NCI-H748 (cell line): ENCODE data around the gene MYZAP.

ENCODE experiments used
- DNase-seq: peaks from one replicate; lab custom pipeline; 2025; ENCODE audit not compliant: unreplicated experiment; lab: John Stamatoyannopoulos, UW

The MYZAP gene

DNA sequence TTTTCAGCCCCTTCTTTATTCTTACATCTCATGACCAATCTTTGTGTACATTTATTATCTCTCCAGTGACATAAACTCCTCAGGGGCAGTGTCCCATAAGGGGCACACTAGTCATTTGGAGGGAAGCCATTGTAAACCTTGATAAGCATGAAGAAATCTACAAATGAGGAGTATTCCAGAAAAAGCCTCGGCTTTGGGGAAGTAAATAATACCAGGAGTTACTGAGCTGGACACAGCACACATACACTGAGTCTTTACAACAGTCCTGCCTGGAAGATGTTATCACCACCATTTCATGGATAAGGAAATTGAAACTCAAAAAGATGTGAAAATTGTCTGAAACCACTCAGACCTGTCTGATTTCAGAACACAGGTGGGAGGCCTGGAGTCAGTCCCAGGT, 99.4 kb downstream of the MYZAP start:
- DNase-seq = no peak

DNA sequence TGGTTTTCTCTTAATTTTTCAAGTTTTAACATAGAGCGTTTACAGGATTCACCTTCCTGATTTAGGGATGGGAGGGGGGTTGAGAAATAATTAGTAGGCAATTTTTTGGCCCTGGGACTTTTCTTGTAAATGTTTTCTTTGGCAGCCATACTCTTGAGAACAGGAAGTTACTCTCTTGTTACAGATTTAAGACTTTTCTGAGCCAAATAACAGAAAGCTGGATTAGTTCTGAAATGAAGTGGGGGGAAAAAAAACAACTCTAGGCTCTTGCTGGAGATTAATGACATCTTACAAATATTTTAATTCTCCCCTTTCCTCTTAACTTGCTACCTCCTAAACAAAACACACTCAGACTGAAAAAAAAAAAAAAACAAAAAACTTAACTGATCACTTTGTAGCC, 101.0 kb downstream of the MYZAP start:
- DNase-seq = no peak

DNA sequence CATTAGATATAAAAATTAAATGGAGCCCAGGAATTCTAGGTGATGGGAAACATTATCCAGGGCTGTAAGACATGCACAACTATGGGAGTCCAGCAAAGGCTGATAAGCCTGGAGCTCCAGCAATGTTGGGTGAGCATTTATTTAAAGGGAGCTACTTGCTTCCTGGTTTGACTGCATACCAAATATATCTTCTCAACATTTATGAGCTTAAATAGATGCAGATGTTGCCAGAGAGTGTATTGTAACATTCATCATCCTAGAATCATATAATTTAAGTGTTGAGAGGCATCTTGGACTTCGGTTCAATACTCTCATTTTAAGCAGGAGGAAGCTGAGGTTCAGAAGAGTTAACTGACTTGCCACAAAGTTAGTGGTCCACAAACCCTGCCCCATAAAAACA, 102.6 kb downstream of the MYZAP start:
- DNase-seq = no peak

DNA sequence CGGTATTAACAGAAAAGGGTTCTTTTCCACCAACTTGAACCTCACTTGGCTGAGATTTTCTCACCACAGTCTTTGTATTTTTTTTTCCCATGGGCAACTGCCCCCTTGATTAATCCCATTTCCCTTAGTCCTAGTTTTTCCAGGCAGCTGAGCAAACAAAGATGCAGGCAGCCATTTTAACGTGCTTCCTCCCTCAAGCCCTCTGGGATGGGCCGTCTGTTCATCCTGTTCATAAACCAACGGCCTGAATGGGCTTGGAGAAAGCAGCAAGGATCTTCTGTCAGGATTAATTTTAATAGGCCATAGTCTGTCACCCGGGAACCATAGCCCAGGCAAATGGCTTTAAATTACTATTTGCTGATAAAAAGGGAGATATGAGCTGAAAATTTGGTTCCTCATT, 104.4 kb downstream of the MYZAP start:
- DNase-seq = peak; percentile 82

DNA sequence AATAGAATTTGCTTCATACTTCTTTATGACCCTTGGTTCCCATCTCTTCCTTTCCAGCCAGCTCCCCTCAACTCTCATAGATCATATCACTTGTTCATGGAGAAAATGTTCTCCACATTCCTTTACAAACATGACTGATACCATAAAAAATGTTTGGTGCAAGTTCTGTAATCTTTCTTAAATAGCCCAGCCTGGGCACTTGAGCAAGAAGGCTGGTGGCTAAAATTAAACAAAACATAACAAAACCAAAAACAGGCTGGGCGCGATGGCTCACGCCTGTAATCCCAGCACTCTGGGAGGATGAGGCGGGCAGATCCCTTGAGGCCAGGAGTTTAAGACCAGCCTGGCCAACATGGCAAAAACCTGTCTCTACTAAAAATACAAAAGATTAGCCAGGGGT, 105.9 kb downstream of the MYZAP start:
- no peak for DNase-seq

DNA sequence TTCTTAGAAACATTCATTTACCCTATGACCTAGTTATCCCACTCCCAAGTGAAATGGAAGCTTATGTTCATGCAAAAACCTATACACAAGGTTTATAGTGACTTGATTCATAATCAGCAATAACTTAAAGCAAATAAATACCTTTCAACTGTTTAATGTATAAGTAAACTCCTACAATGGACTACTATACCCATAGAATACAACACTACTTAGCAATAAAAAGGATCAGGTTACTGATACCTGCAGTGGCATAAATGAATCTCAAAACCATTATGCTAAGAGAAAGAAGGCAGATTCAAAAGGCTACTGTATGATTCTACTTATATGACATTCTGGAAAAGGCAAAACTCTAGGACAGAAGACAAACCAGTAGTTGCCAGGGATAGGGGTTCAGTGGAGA, 106.5 kb downstream of the MYZAP start:
- DNase-seq = peak; percentile 38

DNA sequence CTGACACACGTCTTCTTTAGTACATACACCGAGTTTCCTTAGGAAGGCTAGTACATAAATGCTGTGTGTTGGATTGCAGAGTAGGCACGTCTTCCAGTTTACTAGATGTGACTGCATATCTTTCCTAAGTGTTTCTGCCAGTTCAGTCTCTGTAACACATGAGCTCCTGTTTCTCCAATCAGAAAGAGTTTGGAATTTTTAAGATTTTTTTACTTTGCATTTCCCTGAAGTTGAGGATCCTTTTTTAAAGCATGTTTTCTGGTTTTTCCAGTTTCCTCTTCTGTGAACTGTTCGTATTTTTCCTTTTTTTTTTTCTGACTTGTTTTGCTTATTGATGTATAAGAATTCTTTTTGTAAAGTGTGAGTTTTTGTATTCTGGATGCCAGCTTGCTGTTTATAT, 107.3 kb downstream of the MYZAP start:
- DNase-seq = no peak

DNA sequence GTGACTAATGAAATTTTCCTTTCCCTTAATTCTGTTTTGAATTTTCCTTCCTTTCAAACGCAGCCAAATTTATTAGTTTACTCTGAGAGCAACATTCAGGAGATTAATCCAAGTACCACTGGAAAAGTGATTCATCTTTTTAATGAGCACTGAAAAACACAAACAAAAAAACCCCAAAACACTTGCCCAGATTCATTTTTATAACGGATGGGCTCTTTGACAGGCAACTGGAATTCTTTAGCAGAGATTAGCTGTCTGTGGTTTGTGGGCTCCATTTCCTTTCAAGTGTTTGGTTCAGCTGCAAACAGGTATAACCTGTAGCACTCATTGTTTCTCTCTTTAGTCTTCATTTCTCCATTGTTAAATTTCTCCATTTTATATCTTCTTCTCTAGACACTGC, 111.7 kb downstream of the MYZAP start:
- DNase-seq = no peak

DNA sequence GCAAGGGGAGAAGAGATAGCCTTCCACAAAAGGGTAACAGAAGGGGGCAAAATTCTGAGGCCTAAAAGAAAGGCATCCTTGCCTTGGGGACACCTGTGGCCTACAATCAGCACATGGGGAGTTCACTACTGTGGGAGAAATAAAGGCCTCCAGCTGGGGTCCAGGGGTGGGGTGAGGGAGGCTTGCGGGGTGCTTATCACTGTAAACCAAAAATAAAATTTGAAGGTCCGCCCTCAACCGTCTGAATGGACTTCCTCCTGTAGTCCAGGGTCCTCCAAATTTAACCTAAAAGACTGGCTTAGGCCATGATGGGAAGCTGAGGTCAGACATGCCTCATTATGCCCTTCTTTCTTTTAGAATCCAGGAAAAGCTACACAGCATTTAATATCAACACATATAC, 112.7 kb downstream of the MYZAP start:
- no peak for DNase-seq

DNA sequence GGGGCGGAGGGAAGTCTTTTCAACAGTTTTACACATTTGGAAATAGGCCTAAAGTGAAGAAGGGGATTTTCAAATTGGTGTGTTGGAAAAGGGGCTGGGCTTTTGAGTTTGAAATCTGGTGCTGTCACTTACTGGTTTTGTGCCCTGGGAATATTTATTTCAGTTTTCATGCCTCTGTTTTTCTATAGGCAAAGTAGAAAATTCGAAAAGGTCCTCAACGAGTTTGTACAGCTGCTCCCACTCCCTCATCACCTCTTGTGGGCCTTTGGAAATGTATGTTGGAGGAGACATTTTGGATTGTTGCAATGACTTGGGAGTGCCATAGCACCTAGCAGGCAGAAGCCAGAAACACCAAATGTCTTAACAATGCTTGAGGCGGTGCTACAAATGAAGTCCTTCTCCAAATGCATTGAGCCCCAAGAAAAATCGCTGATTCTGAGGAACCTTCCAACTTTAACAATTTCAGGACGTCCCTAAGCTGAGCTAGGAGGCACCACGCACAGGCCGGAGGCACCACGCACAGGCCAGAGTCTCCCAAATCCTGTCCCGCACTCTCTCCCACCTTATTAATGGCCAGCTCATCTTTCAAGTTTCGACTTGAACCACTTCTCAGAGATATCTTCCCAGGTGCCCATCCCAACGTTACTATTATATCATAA, 114.2 kb downstream of the MYZAP start:
- no peak for DNase-seq

DNA sequence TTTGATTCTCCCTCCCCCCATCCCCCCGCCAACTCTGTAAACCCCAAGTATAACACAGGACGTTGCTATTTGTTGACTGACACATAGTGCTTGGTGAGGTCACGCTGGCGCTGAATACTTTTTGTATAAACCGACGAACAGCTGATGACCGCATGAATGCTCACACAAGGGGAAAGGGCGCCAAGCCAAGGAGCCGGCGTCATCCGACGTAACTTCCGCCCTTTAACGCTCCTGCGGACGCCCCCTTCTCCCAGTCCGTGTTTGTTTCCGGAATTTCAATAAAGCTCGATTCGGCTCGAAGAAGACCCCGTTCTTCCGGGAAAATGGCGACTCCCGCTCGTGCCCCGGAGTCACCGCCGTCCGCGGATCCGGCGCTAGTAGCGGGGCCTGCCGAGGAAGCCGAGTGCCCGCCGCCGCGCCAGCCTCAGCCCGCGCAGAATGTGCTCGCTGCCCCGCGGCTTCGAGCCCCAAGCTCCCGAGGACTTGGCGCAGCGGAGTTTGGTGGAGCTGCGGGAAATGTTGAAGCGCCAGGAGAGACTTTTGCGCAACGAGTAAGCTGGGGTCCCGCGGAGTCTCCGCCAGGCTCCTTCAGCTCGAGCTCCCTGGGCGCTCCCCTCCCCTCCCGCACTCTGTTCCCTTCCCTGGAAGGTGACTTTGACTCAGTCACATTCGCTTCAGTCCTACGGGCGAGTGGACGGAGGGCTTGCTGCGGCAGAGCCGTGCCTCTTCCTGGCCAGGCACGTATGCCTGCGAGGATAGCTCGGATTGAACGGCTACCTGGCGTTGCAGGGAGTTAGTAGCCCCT, 114.9 kb downstream of the MYZAP start, which contains the start of gene POLR2M:
TSS of gene POLR2M (plus strand) at position 310 of the 805 bp plus-strand sequence. CDS start at position 439, 129 bp downstream.
- peak; percentile 96 for DNase-seq

DNA sequence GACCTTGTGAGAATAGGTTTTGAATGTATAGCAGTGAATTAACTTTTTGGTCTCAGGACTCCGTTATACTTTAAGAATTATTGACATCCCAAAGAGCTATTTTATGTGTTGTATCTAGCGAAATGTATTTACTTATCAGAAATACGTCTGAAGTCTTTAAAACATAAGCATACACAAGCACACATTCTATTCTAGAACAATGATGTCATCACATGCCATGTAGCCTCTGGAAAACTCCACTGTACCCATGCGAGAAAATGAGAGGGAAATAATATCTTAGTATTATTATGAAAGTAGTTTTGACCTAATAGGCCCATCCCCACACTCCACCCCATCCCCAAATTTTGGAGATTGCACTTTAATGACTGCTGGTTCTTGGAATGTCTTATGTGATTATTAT, 116.3 kb downstream of the MYZAP start:
- DNase-seq = no peak

DNA sequence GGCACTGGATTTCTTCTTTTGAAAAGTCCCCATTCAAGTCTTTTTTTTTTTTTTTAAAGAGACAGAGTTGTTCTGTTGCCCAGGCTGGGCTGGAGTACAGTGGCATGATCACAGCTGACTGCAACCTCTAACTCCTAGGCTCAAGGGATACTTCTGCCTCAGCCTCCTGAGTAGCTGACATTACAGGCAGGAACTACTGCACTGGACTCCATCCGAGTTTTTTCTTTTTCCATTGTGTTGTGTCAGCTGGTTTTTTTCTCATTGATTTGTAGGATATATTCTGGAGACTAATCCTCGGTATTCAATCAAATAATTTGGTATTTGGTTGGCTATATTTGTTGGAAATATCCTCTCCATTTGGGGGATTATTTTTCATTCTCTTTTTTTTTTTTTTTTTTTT, 126.6 kb downstream of the MYZAP start:
- no peak for DNase-seq

DNA sequence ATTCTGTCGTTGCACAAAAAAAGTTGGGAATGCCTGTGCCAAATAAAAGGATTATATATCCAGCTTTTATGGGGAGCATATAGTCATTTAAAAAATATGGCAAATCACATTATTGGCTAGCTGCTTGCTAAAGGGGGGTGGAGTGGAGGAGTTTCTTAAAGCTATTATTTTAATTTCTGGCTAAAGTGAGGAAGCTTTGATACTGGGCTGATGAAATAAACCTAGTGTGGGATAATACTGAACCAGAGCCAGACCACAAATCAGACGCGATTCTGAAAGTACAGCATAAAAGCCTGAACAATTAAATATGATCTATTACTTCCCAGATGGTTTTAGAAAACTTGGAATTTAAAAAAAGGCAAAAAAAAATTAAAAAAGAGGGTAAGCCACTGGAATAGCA, 129.2 kb downstream of the MYZAP start:
- no peak for DNase-seq

DNA sequence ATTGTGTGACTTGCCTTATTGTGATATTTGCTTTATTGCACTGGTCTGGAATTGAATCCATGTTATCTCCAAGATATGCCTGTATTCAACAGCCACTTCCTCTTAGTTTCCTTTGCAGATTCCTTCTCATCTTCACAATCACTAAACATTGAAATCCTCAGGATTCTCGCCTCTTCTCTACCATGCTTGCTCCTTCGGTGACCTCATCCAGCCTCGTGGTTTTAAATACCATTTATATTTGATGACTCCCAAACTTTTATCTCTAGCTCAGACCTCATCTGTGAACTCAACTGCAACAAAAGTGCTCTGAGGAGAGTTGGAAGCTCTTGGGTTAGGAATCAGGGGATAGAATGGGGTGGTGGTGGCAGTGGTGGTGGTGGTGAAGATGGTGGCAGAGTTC, 134.7 kb downstream of the MYZAP start:
- DNase-seq = no peak

DNA sequence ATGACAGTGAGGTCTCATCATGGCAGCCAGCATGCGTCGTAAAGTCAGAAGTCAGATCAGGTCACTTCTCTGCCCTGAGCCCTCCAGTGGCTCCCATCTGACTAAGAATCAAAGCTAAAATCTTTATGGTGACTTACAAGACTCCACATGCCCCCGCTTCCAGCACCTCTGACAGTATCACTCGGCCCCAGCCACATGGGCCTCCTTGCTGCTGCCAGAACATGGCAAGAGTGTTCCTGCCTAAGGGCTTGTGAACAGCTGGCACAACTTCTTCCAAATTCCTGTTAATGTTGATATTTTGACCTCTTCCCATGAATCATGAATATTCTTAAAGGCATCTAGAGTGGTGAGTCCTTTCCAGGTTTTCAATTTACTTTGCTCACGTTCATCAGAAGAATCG, 135.3 kb downstream of the MYZAP start:
- DNase-seq = no peak

DNA sequence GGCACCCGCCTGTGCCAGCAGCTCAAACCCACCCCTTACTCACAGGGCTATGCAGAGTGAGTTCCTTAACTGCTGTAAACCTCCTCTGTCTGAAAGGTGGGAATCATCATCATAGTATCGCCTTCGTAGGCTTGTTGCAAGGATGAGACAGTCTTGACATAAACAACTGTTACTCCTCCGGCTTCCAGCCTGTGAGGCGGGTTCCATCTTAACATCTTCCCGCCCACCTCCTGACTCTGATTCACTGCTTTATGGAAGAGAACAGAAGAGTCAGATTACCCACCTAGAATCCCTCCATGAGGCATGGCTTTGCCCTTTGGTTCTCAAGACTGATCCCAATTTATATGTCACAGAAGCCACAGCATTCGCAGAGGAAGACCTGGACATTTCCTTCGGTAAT, 136.7 kb downstream of the MYZAP start:
- DNase-seq = no peak

DNA sequence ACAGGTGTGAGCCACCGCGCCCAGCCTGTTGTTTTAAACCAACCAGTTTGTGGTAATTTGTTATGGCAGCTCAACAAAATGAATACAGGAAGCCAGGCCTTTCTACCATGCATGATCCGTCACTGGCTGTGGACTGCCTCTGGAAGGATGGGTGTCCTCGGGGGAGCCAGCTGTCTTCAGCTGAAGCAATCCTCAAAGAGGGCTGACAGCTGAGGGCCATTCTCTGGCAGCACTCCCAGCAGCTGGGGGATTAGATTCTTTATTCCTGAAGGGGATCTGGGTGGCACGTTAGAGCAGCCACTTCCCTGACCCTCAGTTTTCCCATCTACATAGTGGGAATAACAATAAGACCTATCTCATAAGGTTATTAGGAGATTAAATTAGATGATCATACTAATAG, 139.2 kb downstream of the MYZAP start:
- DNase-seq = no peak

DNA sequence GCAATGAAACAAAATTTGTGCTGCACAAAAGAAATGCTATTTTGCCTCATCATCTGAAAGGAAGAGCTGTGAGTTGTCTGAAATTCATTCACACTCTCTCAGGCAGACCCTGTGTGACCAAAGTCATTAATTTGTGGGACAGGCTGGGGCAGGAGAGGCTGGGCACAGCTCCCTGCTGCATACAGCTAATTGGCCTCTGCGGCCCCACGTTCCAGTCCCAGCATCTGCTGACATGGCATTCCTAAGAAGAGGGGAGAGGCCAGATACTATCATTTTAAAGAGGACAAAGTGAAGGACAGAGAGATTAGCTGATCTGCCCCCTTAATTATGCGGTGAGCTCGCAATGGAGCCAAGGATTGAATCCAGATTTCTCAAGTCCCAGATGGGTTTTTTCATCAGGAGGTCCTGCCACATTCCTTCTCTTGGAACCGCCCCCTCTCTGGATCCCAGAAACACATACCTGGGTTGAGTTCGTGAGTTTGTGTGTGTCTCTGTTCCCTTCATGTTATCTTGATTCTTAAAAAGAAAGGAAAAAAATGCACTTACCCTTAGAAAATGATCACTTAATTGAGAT, 139.9 kb downstream of the MYZAP start:
- no peak for DNase-seq

DNA sequence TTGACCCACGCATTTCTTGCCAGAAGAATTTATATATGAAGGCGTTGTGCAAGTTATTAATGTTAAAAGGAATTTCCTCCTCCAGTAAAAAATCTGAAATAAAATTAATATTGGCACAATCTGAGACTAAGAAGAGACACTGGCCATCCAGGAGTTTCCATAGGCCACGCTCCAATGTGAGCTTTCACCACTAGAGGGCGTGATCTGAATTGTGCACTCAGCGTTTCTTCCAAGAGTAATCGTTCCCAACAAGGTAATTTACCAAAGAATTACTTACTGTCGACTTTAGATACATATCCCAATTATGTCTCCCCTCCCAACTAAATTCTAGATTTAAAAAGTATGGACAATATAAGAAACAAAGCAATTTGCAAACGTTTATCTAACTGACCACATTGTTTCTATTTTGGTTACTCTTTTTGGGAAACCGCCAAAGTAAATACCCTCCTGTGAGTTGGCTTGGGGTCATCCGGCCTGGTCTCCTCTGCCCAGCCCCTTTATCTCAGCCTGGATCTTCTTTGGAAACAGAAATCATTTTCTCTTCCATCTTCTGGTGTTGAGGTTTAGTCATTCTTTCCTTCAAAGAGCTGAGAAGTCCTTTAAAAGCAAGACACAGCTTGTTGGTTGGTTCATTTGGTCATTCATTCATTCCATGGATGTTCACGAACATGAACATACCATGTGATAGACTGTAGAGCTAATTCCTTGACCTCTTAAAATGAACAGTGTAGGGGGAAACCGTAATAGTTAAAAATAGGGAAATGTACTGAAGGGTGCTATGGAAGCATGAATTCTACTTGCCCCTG, 141.0 kb downstream of the MYZAP start:
- DNase-seq = peak; percentile 52

DNA sequence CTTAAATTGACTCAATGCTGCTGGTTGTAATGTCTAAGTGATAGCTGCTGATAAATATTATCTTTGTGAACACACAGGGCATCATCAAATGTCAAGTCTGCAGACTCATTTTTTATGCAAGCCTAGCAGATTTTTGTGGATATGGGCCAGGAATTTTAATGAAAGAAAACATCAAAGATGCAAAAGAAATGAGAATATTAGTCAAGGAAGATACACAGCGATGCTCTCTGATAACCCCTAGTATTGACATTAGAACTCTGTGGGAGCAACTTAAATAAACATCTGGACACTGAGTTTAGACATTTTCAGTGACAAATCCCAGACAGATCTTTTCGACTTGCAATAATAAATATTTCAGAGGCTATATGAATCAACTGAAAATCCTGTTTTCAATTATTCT, 143.2 kb downstream of the MYZAP start:
- DNase-seq = no peak
